HUES48 (cell line): Measurements from ENCODE around the gene RHOXF2.
A peak's percentile ranks its signal among the peaks of the same experiment; 100 is the strongest.
"Not testable (repeated sequence)": the region's sequence is repeated elsewhere in the genome, so short reads cannot be mapped to it uniquely, and the experiment has no call there.

Source experiments
- H3K27ac ChIP-seq: one replicate; pipeline ENCODE4 v1.7.0; 2013; ENCODE audit warnings: low read depth, low read length, inconsistent platforms
- H3K27me3 ChIP-seq: 2 replicates; pipeline ENCODE4 v1.6.1; 2013; ENCODE audit warnings: mild to moderate bottlenecking, low read length; ENCODE audit not compliant: control insufficient read depth, insufficient read depth
- H3K36me3 ChIP-seq: 2 replicates; pipeline ENCODE4 v1.6.1; 2013; ENCODE audit warnings: low read length; ENCODE audit not compliant: control insufficient read depth, insufficient read depth
- H3K4me1 ChIP-seq: 2 replicates; pipeline ENCODE4 v1.6.1; 2013; ENCODE audit warnings: mild to moderate bottlenecking, low read length; ENCODE audit not compliant: control insufficient read depth, insufficient read depth
- H3K4me3 ChIP-seq: 2 replicates; pipeline ENCODE4 v1.5.1; 2013; ENCODE audit warnings: mild to moderate bottlenecking, low read depth, low read length
- H3K9ac ChIP-seq: 2 replicates; pipeline ENCODE4 v1.6.1; 2013; ENCODE audit warnings: mild to moderate bottlenecking, low read depth, low read length, moderate library complexity
- H3K9me3 ChIP-seq: 2 replicates; pipeline ENCODE4 v1.6.1; 2013; ENCODE audit warnings: low read length; ENCODE audit not compliant: control insufficient read depth, insufficient read depth

Gene RHOXF2

GRCh38 chrX:120158313-120158712, at the start of gene RHOXF2:
Gene RHOXF2 (plus strand): TSS chrX:120158613. CDS start chrX:120158751, 138 bp downstream.
- not testable (repeated sequence) for H3K27me3 ChIP-seq, H3K9me3 ChIP-seq, H3K27ac ChIP-seq, H3K9ac ChIP-seq, H3K4me1 ChIP-seq, H3K4me3 ChIP-seq, H3K36me3 ChIP-seq

- Histone ChIP-seq H3K27ac (no peak overlapping the region), H3K9ac (no peak overlapping the region), H3K9me3 (peaks cover 9% of the 10 kb centered on the region), H3K4me1 (no peaks in the 10 kb centered on the region), H3K36me3 (no peaks in the 10 kb centered on the region), H3K4me3 (no peak overlapping the region), H3K27me3 (no peaks in the 10 kb centered on the region)
Measured at GRCh38 chrX:120109378-120109777, 49.0 kb upstream of the RHOXF2 start.

GRCh38 chrX:120111611-120112010, 46.8 kb upstream of the RHOXF2 start:
- no peak overlapping the region for H3K9ac ChIP-seq
- H3K9me3 ChIP-seq: peaks cover 5% of the 10 kb centered on the region
- no peaks in the 10 kb centered on the region for H3K27me3 ChIP-seq
- no peaks in the 10 kb centered on the region for H3K36me3 ChIP-seq
- no peak overlapping the region for H3K27ac ChIP-seq
- H3K4me3 ChIP-seq: no peak overlapping the region
- H3K4me1 ChIP-seq: no peaks in the 10 kb centered on the region

GRCh38 chrX:120115438-120115963, 42.9 kb upstream of the RHOXF2 start, which contains the start of gene RHOXF1:
Gene RHOXF1 (minus strand): TSS chrX:120115913. CDS start chrX:120115862, 51 bp downstream.
- H3K27ac ChIP-seq: no peak within 1 kb of the TSS
- no peaks in the 10 kb centered on the region for H3K36me3 ChIP-seq
- H3K27me3 ChIP-seq: no peaks in the 10 kb centered on the region
- H3K9me3 ChIP-seq: no peaks in the 10 kb centered on the region
- H3K4me1 ChIP-seq: no peaks in the 10 kb centered on the region
- no peak within 1 kb of the TSS for H3K9ac ChIP-seq
- H3K4me3 ChIP-seq: no peak within 1 kb of the TSS

DNA sequence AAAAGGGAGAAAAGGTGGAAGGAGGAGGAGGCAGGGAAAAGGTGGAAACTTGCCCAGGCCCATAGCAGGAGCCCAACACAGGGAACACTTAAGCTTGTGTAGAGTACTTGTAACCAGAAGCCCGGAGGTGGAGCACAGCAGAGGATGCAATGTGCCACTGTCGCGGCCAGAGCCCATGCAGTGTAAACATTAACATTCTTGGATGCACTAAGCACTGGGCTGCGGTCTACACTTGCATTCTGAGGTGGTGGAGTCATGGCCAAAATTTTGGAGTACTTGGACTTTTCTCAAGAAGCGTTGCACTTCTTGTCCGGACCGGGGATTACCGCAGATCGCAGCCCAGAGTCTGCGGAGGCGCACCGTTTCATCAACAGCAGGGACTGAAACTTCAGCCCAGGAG, 38.2 kb upstream of the RHOXF2 start:
- H3K27ac ChIP-seq: no peak overlapping the region

DNA sequence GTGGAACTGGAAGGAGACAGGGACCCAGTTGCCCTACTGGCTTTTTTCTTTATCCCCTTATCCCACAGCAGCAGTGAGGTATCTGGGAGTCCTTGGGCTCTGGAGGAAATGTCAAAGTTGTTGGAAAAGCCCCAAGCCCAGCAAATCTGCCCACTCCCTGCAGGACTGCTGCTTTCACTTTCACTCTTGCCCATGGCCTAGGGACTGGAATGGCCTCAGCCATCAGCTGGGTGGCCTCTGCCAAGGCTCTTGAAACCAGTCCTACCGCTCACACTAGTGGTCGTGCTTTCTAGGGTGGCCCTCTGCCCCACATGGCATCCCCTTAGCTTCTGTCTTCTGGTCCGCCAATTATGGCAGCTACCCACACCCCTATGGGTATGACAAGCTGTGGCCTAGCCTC, 33.0 kb upstream of the RHOXF2 start:
- H3K36me3 ChIP-seq: no peaks in the 10 kb centered on the region
- no peaks in the 10 kb centered on the region for H3K27me3 ChIP-seq
- H3K4me3 ChIP-seq: no peak overlapping the region
- H3K4me1 ChIP-seq: peaks cover 4% of the 10 kb centered on the region; the same call in 1 of the 2 replicates
- no peak overlapping the region for H3K27ac ChIP-seq
- no peak overlapping the region for H3K9ac ChIP-seq
- H3K9me3 ChIP-seq: 0 out of 2 replicates have a peak, but pooled peaks cover 3% of the 10 kb centered on the region

More for the DNA sequence above, 38.2 kb upstream of the RHOXF2 start:
- no peaks in the 10 kb centered on the region for H3K9me3 ChIP-seq
- no peak overlapping the region for H3K9ac ChIP-seq
- no peak overlapping the region for H3K4me3 ChIP-seq
- H3K36me3 ChIP-seq: no peaks in the 10 kb centered on the region
- H3K4me1 ChIP-seq: no peaks in the 10 kb centered on the region
- no peaks in the 10 kb centered on the region for H3K27me3 ChIP-seq

DNA sequence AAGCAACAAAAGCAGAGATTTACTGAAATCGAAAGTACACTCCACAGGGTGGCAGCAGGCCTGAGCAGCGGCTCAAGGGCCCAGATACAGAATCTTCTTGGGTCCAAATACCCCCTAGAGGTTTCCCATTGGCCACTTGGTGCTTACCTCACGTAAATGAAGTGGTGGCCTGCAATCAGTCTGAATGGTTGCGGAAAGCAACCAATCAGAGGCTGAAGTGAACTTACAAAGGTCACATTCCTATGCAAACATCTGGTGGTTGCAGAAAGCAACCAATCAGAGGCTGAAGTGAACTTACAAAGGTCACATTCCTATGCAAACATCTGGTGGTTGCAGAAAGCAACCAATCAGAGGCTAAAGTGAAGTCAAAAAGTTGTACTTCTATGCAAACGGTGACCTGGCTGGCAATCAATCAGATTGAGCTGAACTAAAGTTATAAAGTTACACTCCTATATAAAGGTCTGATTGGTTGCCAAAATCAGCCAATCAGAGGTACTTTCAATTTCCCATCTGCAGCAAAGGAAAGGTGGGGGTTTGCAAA, 30.0 kb upstream of the RHOXF2 start:
- H3K4me3 ChIP-seq, H3K9me3 ChIP-seq, H3K36me3 ChIP-seq, H3K27me3 ChIP-seq, H3K27ac ChIP-seq, H3K4me1 ChIP-seq, H3K9ac ChIP-seq: not testable (repeated sequence)

- no peaks in the 10 kb centered on the region for H3K27me3 ChIP-seq
- no peaks in the 10 kb centered on the region for H3K36me3 ChIP-seq
Measured at GRCh38 chrX:120136128-120136527, 22.3 kb upstream of the RHOXF2 start.

GRCh38 chrX:120136840-120137239, 21.6 kb upstream of the RHOXF2 start:
- Histone ChIP-seq H3K9me3 (no peaks in the 10 kb centered on the region), H3K27ac (no peak overlapping the region), H3K4me1 (peaks cover 22% of the 10 kb centered on the region), H3K4me3 (no peak overlapping the region), H3K27me3 (no peaks in the 10 kb centered on the region), H3K36me3 (no peaks in the 10 kb centered on the region), H3K9ac (no peak overlapping the region)

More at GRCh38 chrX:120136128-120136527, 22.3 kb upstream of the RHOXF2 start:
- peaks cover 22% of the 10 kb centered on the region for H3K4me1 ChIP-seq
- no peak overlapping the region for H3K4me3 ChIP-seq
- H3K9ac ChIP-seq: no peak overlapping the region
- H3K9me3 ChIP-seq: no peaks in the 10 kb centered on the region
- H3K27ac ChIP-seq: no peak overlapping the region

DNA sequence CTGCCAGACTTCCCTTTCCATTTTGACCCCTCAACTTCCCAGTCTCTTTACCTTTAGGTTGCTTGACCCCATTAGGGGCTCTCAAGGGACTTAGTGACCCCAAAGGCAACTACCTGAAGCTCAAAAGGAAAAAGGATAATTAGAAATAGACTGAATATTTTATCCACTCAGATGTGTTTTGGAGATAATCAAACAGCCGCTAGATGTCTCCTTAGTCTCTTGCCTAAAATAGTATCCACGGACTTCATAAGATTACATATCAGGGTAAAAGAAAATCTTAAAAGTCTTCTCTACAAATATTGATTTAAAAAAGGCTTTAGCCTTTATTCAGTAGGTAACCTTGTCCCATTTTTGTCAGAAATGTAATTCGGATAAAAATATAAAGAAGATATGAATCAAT, 21.0 kb upstream of the RHOXF2 start:
- no peaks in the 10 kb centered on the region for H3K27me3 ChIP-seq
- no peak overlapping the region for H3K9ac ChIP-seq
- no peak overlapping the region for H3K27ac ChIP-seq
- no peaks in the 10 kb centered on the region for H3K9me3 ChIP-seq
- H3K4me1 ChIP-seq: peaks cover 22% of the 10 kb centered on the region
- H3K4me3 ChIP-seq: no peak overlapping the region
- no peaks in the 10 kb centered on the region for H3K36me3 ChIP-seq

GRCh38 chrX:120140293-120140981, 18.0 kb upstream of the RHOXF2 start:
- Histone ChIP-seq H3K27me3 (no peaks in the 10 kb centered on the region), H3K9ac (no peak overlapping the region), H3K27ac (peak overlapping the region; percentile 5), H3K4me1 (peaks cover 24% of the 10 kb centered on the region), H3K4me3 (peak overlapping the region; percentile 41; the same call in 1 of the 2 replicates), H3K9me3 (peaks cover 10% of the 10 kb centered on the region), H3K36me3 (no peaks in the 10 kb centered on the region)
